ENCODE data around the gene ZSWIM6. TPM values are rescaled to one million over a fixed set of nuclear protein-coding genes. Genes with fewer than 3 reads are reported as not detected.

The ZSWIM6 gene
- total RNA-seq, 2 experiments from 2014 or later = 4.1 TPM

- H3K4me1 ChIP-seq (ENCODE audit: insufficient read depth, low read length) = no peaks in the 10 kb centered on the region
- Mint-ChIP-seq H3K27me3 (no peaks in the 10 kb centered on the region), H3K36me3 (ENCODE audit: low read depth) (peaks cover 61% of the 10 kb centered on the region), H3K4me3 (no peak overlapping the region), H3K4me1 (ENCODE audit: low read depth) (no peaks in the 10 kb centered on the region), H3K27ac (no peak overlapping the region), H3K9me3 (no peaks in the 10 kb centered on the region)
- ChIA-PET CTCF (interaction anchor here (0.7 to 0.9 kb wide), 3 partner anchors 18 to 34 kb away, joined by 3 to 4 read pairs (median 3); no protein-coding TSS in a partner anchor), POLR2A (no interaction called here)
- TF ChIP-seq CTCF (IDR thresholded peaks at IDR 0.05) = no peak
- H3K27me3 ChIP-seq (ENCODE audit: control insufficient read depth in 1 of 2, insufficient read depth in 2 of 2, low read length in 2 of 2) = no peaks in the 10 kb centered on the region
- H3K27ac ChIP-seq (ENCODE audit: low read depth in 1 of 2, low read length in 2 of 2) = no peak overlapping the region
- no peak overlapping the region for H3K4me3 ChIP-seq (ENCODE audit: low read length)
- H3K36me3 ChIP-seq (ENCODE audit: insufficient read depth, low read length) = peaks cover 3% of the 10 kb centered on the region
- intact Hi-C loops (cut with DNase I, micrococcal nuclease) = no loop called here
- ATAC-seq (ENCODE audit: poor library complexity) = no peak
- no peak for DNase-seq
- no peaks in the 10 kb centered on the region for H3K9me3 ChIP-seq (ENCODE audit: control insufficient read depth in 1 of 2, insufficient read depth in 1 of 2, low read length in 2 of 2)
These were observed 164.4 kb downstream of the ZSWIM6 start for GRCh38 chr5:61496446-61496845.

GRCh38 chr5:61496860-61497259, 164.8 kb downstream of the ZSWIM6 start:
- H3K4me1 ChIP-seq (ENCODE audit: insufficient read depth, low read length) = no peaks in the 10 kb centered on the region
- H3K9me3 Mint-ChIP-seq = no peaks in the 10 kb centered on the region
- DNase-seq (no peak), ATAC-seq (ENCODE audit: poor library complexity) (no peak)
- no peaks in the 10 kb centered on the region for H3K9me3 ChIP-seq (ENCODE audit: control insufficient read depth in 1 of 2, insufficient read depth in 1 of 2, low read length in 2 of 2)
- no peaks in the 10 kb centered on the region for H3K27me3 Mint-ChIP-seq
- TF ChIP-seq CTCF (IDR thresholded peaks at IDR 0.05) = no peak
- CTCF ChIA-PET = interaction anchor here (0.7 to 0.9 kb wide), 3 partner anchors 18 to 35 kb away, joined by 3 to 4 read pairs (median 3); no protein-coding TSS in a partner anchor
- POLR2A ChIA-PET = no interaction called here
- H3K4me3 ChIP-seq (ENCODE audit: low read length) = no peak overlapping the region
- peaks cover 3% of the 10 kb centered on the region for H3K36me3 ChIP-seq (ENCODE audit: insufficient read depth, low read length)
- no peak overlapping the region for H3K4me3 Mint-ChIP-seq
- peaks cover 65% of the 10 kb centered on the region for H3K36me3 Mint-ChIP-seq (ENCODE audit: low read depth)
- no peak overlapping the region for H3K27ac ChIP-seq (ENCODE audit: low read depth in 1 of 2, low read length in 2 of 2)
- intact Hi-C loops (cut with DNase I, micrococcal nuclease) = no loop called here
- no peaks in the 10 kb centered on the region for H3K27me3 ChIP-seq (ENCODE audit: control insufficient read depth in 1 of 2, insufficient read depth in 2 of 2, low read length in 2 of 2)
- no peaks in the 10 kb centered on the region for H3K4me1 Mint-ChIP-seq (ENCODE audit: low read depth)
- H3K27ac Mint-ChIP-seq = no peak overlapping the region

DNA sequence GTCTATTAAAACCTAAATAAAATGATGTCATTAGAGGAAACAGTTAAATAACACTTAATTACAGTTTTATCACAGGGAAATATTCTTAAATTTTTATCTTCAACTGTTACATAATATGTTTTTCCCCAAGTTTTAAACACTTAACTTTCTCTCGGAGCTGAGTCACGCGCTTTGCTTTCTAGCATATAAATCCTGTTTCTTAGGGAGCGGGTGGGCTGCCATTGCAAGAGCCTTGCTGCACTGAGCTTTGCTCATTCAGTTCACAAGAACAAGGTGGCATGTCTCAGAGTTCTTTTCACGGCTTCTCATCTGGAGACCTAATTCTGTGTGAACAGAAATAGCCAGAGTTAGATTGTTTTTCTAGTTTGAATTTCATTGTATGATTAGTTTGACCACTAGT, 166.1 kb downstream of the ZSWIM6 start:
- no peak for ATAC-seq (ENCODE audit: poor library complexity)
- Mint-ChIP-seq H3K27ac (no peak overlapping the region), H3K4me1 (ENCODE audit: low read depth) (no peaks in the 10 kb centered on the region), H3K4me3 (no peak overlapping the region), H3K9me3 (no peaks in the 10 kb centered on the region), H3K27me3 (no peaks in the 10 kb centered on the region), H3K36me3 (ENCODE audit: low read depth) (peaks cover 68% of the 10 kb centered on the region)
- H3K4me1 ChIP-seq (ENCODE audit: insufficient read depth, low read length) = no peaks in the 10 kb centered on the region
- no peak for DNase-seq
- no peaks in the 10 kb centered on the region for H3K27me3 ChIP-seq (ENCODE audit: control insufficient read depth in 1 of 2, insufficient read depth in 2 of 2, low read length in 2 of 2)
- CTCF ChIA-PET = interaction anchor here (1.0 kb wide), 1 partner anchor 12 kb away, joined by 3 read pairs; no protein-coding TSS in a partner anchor
- H3K27ac ChIP-seq (ENCODE audit: low read depth in 1 of 2, low read length in 2 of 2) = no peak overlapping the region
- TF ChIP-seq CTCF (IDR thresholded peaks at IDR 0.05) = no peak
- H3K9me3 ChIP-seq (ENCODE audit: control insufficient read depth in 1 of 2, insufficient read depth in 1 of 2, low read length in 2 of 2) = no peaks in the 10 kb centered on the region
- POLR2A ChIA-PET = no interaction called here
- peaks cover 3% of the 10 kb centered on the region for H3K36me3 ChIP-seq (ENCODE audit: insufficient read depth, low read length)
- H3K4me3 ChIP-seq (ENCODE audit: low read length) = no peak overlapping the region
- intact Hi-C loops (cut with DNase I, micrococcal nuclease) = no loop called here
